Measurements from ENCODE around the gene MCC. TPM values are rescaled to one million over a fixed set of nuclear protein-coding genes. Genes with fewer than 3 reads are reported as not detected.
"Not testable (repeated sequence)": the region's sequence is repeated elsewhere in the genome, so short reads cannot be mapped to it uniquely, and the experiment has no call there.

The MCC gene
- total RNA-seq, 2 experiments from 2014 or later: 4.0 to 4.1 TPM

GRCh38 chr5:113489299-113489698 lies 1.0 kb upstream of the MCC start:
- no peak for DNase-seq
- CTCF ChIA-PET: interaction anchor here (0.6 to 2.1 kb wide), 2 partner anchors 95 to 110 kb away, joined by 3 to 7 read pairs; no protein-coding TSS in a partner anchor
- Mint-ChIP-seq H3K9me3 (peaks cover 16% of the 10 kb centered on the region), H3K27ac (no peak overlapping the region), H3K36me3 (peaks cover 11% of the 10 kb centered on the region), H3K4me3 (no peak overlapping the region), H3K4me1 (ENCODE audit: low read depth) (peaks cover 14% of the 10 kb centered on the region), H3K27me3 (peaks cover 56% of the 10 kb centered on the region)
- intact Hi-C loops (cut with micrococcal nuclease): loop anchor here (1.0 kb wide), 1 partner anchor 24 kb away; the partner anchor contains the start of gene YTHDC2
- POLR2A ChIA-PET: no interaction called here

- ChIA-PET POLR2A (interaction anchor here (0.8 kb wide), 1 partner anchor 195 kb away, joined by 3 read pairs; no protein-coding TSS in a partner anchor), CTCF (interaction anchor here (2.1 kb wide), 1 partner anchor 110 kb away, joined by 7 read pairs; no protein-coding TSS in a partner anchor)
- intact Hi-C loops (cut with micrococcal nuclease): loop anchor here (1.0 kb wide), 1 partner anchor 25 kb away; the partner anchor contains the start of gene YTHDC2
- H3K4me3 Mint-ChIP-seq: peak overlapping the region; percentile 71
- H3K36me3 Mint-ChIP-seq: peaks cover 11% of the 10 kb centered on the region
- H3K27ac Mint-ChIP-seq: no peak overlapping the region
- no peak for DNase-seq
- peaks cover 16% of the 10 kb centered on the region for H3K9me3 Mint-ChIP-seq
- peaks cover 59% of the 10 kb centered on the region for H3K27me3 Mint-ChIP-seq
- peaks cover 14% of the 10 kb centered on the region for H3K4me1 Mint-ChIP-seq (ENCODE audit: low read depth)
Observed at GRCh38 chr5:113488645-113489184, 462 bp upstream of the MCC start.

- Mint-ChIP-seq H3K36me3 (peaks cover 11% of the 10 kb centered on the region), H3K27me3 (peaks cover 59% of the 10 kb centered on the region), H3K4me3 (peak overlapping the region; percentile 71), H3K9me3 (peaks cover 16% of the 10 kb centered on the region), H3K4me1 (ENCODE audit: low read depth) (peaks cover 14% of the 10 kb centered on the region), H3K27ac (no peak overlapping the region)
- intact Hi-C loops (cut with micrococcal nuclease): no loop called here
- no peak for DNase-seq
- CTCF ChIA-PET: interaction anchor here (2.1 kb wide), 1 partner anchor 108 kb away, joined by 7 read pairs; no protein-coding TSS in a partner anchor
- POLR2A ChIA-PET: no interaction called here
Observed at GRCh38 chr5:113487416-113487780, 855 bp downstream of the MCC start.

DNA sequence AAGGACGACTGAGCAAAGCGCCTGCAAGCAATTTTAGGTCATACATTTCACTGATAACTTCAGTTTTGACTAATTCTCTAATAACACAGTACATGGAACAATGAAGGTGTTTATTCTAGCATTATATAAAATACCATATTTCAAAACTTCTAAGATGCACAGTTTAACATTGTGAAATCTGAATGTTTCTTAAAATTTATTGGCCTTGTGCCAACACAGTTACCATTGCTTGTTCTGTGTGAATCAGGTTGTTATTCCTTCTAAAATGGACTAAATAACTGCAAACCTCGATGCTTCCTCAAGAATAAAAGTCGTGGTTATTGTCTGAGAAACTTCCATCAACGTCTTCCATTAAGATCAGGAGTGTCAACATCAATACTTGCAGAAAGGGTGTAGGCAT lies 8.0 kb downstream of the MCC start:
- intact Hi-C loops (cut with micrococcal nuclease): no loop called here
- no peaks in the 10 kb centered on the region for H3K4me1 Mint-ChIP-seq (ENCODE audit: low read depth)
- H3K36me3 Mint-ChIP-seq: no peaks in the 10 kb centered on the region
- no peak for DNase-seq
- ChIA-PET POLR2A (no interaction called here), CTCF (no interaction called here)
- H3K27me3 Mint-ChIP-seq: peaks cover 13% of the 10 kb centered on the region
- H3K4me3 Mint-ChIP-seq: no peak overlapping the region
- H3K9me3 Mint-ChIP-seq: no peaks in the 10 kb centered on the region
- H3K27ac Mint-ChIP-seq: no peak overlapping the region

- peaks cover 14% of the 10 kb centered on the region for H3K27me3 Mint-ChIP-seq
- H3K4me3 Mint-ChIP-seq: no peak overlapping the region
- DNase-seq: no peak
- ChIA-PET CTCF (no interaction called here), POLR2A (no interaction called here)
- no peak overlapping the region for H3K27ac Mint-ChIP-seq
- intact Hi-C loops (cut with micrococcal nuclease): no loop called here
- no peaks in the 10 kb centered on the region for H3K4me1 Mint-ChIP-seq (ENCODE audit: low read depth)
- H3K36me3 Mint-ChIP-seq: no peaks in the 10 kb centered on the region
- H3K9me3 Mint-ChIP-seq: no peaks in the 10 kb centered on the region
Observed at GRCh38 chr5:113478691-113479090, 9.6 kb downstream of the MCC start.

DNA sequence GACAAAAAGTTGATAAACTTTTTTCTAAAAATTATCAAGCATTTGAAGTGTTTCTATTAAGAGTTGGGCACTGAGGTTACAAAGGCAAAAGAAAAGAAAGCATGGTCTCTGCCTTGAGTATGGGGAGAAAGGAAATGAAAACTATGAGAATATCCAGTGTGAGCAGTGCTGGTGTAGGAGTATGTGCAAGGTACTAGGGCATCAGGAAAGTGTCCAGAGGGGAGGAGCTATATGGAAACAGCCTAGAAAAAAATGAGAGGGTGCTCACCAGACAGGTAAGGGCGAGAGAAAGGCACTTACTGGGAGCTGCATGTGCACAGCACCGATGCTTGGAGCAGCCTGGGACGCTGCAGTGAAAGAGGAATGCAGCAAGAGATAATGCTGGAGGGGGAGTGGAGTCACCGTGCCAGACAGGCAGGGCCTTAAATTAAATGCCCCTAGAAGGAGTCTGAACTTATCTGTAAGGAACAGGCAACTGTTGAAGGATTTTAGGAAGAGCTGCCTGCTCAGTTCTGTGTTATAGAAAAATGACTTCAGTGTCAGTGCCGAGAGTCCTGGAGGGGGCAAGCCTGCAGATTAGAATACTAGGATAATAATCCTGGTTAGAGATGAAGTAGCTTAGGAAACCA lies 14.0 kb downstream of the MCC start:
- ChIA-PET POLR2A (no interaction called here), CTCF (interaction anchor here (0.9 kb wide), 1 partner anchor 36 kb away, joined by 3 read pairs; no protein-coding TSS in a partner anchor)
- no peaks in the 10 kb centered on the region for H3K9me3 Mint-ChIP-seq

DNA sequence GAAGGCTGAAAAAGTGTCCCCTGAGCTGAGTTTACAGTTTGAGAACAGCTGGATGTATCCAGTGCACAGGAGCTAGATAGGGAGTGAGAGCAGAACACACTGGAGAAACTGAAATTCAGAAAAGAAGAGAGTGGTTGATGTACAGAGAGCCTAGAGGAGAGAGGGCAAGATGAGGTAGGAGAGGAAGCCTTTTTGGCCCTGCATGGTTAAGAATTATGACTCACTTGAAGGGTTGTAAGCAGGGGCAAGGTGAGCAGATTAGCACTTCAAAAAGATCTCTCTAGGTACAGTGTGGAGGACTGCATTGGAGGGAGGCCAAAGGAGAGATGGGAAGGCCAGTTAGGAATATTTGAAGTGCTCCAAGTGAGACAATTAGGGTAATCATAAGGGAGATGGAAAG lies 25.2 kb downstream of the MCC start:
- intact Hi-C loops (cut with micrococcal nuclease): no loop called here
- no peaks in the 10 kb centered on the region for H3K4me1 Mint-ChIP-seq (ENCODE audit: low read depth)
- DNase-seq: no peak
- no peaks in the 10 kb centered on the region for H3K36me3 Mint-ChIP-seq
- ChIA-PET CTCF (interaction anchor here (1.5 kb wide), 1 partner anchor 14 kb away, joined by 3 read pairs; no protein-coding TSS in a partner anchor), POLR2A (no interaction called here)
- no peaks in the 10 kb centered on the region for H3K9me3 Mint-ChIP-seq
- no peak overlapping the region for H3K4me3 Mint-ChIP-seq
- no peaks in the 10 kb centered on the region for H3K27me3 Mint-ChIP-seq
- H3K27ac Mint-ChIP-seq: no peak overlapping the region

More for the DNA sequence above, 14.0 kb downstream of the MCC start:
- DNase-seq: no peak
- intact Hi-C loops (cut with micrococcal nuclease): no loop called here
- no peak overlapping the region for H3K27ac Mint-ChIP-seq
- H3K4me3 Mint-ChIP-seq: no peak overlapping the region
- H3K4me1 Mint-ChIP-seq (ENCODE audit: low read depth): no peaks in the 10 kb centered on the region
- peaks cover 14% of the 10 kb centered on the region for H3K27me3 Mint-ChIP-seq
- H3K36me3 Mint-ChIP-seq: no peaks in the 10 kb centered on the region

- H3K9me3 Mint-ChIP-seq; H3K27me3 Mint-ChIP-seq; H3K4me3 Mint-ChIP-seq; CTCF ChIA-PET; H3K4me1 Mint-ChIP-seq (ENCODE audit: low read depth); H3K27ac Mint-ChIP-seq; POLR2A ChIA-PET; H3K36me3 Mint-ChIP-seq; DNase-seq; intact Hi-C loops (cut with micrococcal nuclease): not testable (repeated sequence)
Observed at GRCh38 chr5:113457106-113457505, 31.1 kb downstream of the MCC start.

- Mint-ChIP-seq H3K4me1 (ENCODE audit: low read depth) (peaks cover 4% of the 10 kb centered on the region), H3K4me3 (no peak overlapping the region), H3K27me3 (no peaks in the 10 kb centered on the region), H3K27ac (no peak overlapping the region), H3K9me3 (no peaks in the 10 kb centered on the region), H3K36me3 (no peaks in the 10 kb centered on the region)
- ChIA-PET CTCF (no interaction called here), POLR2A (no interaction called here)
- intact Hi-C loops (cut with micrococcal nuclease): no loop called here
- no peak for DNase-seq
Observed at GRCh38 chr5:113452941-113453340, 35.3 kb downstream of the MCC start.

DNA sequence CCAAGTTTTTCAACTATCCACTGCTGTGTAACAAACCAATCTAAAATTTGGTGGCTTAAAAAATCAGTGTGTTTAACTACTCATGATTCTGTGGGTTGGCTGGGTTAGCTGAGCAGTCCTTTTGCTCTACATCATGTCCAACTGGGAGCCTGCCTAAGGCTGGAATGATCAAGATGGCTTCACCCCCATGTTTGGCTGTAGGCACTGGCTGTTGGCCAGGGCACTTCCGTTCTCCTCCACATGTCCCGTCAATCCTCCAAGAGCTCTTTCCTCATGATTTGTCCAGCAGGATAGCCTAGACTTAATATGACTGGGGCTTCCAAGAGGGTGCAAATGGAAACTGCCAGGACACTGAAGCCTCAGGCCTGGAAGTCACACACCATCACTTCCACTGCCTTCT lies 36.5 kb downstream of the MCC start:
- peaks cover 2% of the 10 kb centered on the region for H3K27me3 Mint-ChIP-seq
- ChIA-PET POLR2A (no interaction called here), CTCF (no interaction called here)
- no peak overlapping the region for H3K4me3 Mint-ChIP-seq
- peaks cover 4% of the 10 kb centered on the region for H3K4me1 Mint-ChIP-seq (ENCODE audit: low read depth)
- intact Hi-C loops (cut with micrococcal nuclease): no loop called here
- no peaks in the 10 kb centered on the region for H3K9me3 Mint-ChIP-seq
- DNase-seq: no peak
- H3K36me3 Mint-ChIP-seq: no peaks in the 10 kb centered on the region
- H3K27ac Mint-ChIP-seq: no peak overlapping the region

- POLR2A ChIA-PET: no interaction called here
- Mint-ChIP-seq H3K4me3 (no peak overlapping the region), H3K36me3 (no peaks in the 10 kb centered on the region), H3K4me1 (ENCODE audit: low read depth) (peaks cover 4% of the 10 kb centered on the region), H3K27me3 (peaks cover 7% of the 10 kb centered on the region), H3K9me3 (no peaks in the 10 kb centered on the region), H3K27ac (no peak overlapping the region)
- DNase-seq: no peak
- CTCF ChIA-PET: interaction anchor here (0.8 kb wide), 1 partner anchor 455 kb away, joined by 3 read pairs; no protein-coding TSS in a partner anchor
- intact Hi-C loops (cut with micrococcal nuclease): no loop called here
Observed at GRCh38 chr5:113450929-113451328, 37.3 kb downstream of the MCC start.

GRCh38 chr5:113450462-113450861 lies 37.8 kb downstream of the MCC start:
- H3K27ac Mint-ChIP-seq: no peak overlapping the region
- H3K4me3 Mint-ChIP-seq: no peak overlapping the region
- H3K4me1 Mint-ChIP-seq (ENCODE audit: low read depth): peaks cover 4% of the 10 kb centered on the region
- no peak for DNase-seq
- H3K36me3 Mint-ChIP-seq: no peaks in the 10 kb centered on the region
- POLR2A ChIA-PET: no interaction called here
- CTCF ChIA-PET: interaction anchor here (0.8 kb wide), 1 partner anchor 454 kb away, joined by 3 read pairs; no protein-coding TSS in a partner anchor
- intact Hi-C loops (cut with micrococcal nuclease): no loop called here
- no peaks in the 10 kb centered on the region for H3K9me3 Mint-ChIP-seq
- peaks cover 7% of the 10 kb centered on the region for H3K27me3 Mint-ChIP-seq

- POLR2A ChIA-PET: no interaction called here
- Mint-ChIP-seq H3K36me3 (no peaks in the 10 kb centered on the region), H3K9me3 (peaks cover 2% of the 10 kb centered on the region), H3K4me3 (no peak overlapping the region), H3K4me1 (ENCODE audit: low read depth) (peaks cover 4% of the 10 kb centered on the region), H3K27ac (no peak overlapping the region), H3K27me3 (peaks cover 11% of the 10 kb centered on the region)
- intact Hi-C loops (cut with micrococcal nuclease): no loop called here
- CTCF ChIA-PET: interaction anchor here (1.1 kb wide), 1 partner anchor 15 kb away, joined by 3 read pairs; no protein-coding TSS in a partner anchor
- DNase-seq: no peak
Observed at GRCh38 chr5:113448252-113448651, 40.0 kb downstream of the MCC start.

Measured in activated CD4-positive, alpha-beta memory T cell treated with anti-CD3 and anti-CD28 coated beads for 36 hours (primary cell).